GM21360 (cell line): Measurements from ENCODE around the gene DGKB.

Experiments used
- ATAC-seq: cut with Tn5 transposase; IDR thresholded peaks from one replicate; pipeline ENCODE4 v1.9.1; 2021; ENCODE audit warnings: mild to moderate bottlenecking, moderate library complexity; ENCODE audit not compliant: unreplicated experiment

The DGKB gene

DNA sequence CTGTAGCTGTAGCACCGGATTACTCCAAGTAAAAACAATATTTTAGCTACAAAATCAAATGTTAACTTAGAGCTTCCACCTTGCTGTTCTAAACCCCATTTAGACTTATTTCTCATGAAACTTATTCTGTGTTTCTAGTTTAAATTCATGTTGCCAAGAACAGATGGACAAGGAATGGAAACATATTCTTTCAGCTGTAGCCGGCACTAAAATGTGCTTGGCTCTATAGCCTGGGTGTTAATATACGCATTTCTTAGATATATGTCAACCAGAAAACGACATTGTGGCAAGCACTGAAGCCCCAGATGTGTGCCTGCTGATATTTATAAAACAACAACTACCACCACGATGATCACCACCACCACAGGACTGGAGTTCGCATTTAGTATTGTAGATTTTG, 722.8 kb downstream of the DGKB start:
- ATAC-seq, result no peak

GRCh38 chr7:14177876-14178275, 724.7 kb downstream of the DGKB start:
- no peak for ATAC-seq

- ATAC-seq, result no peak
Measured at GRCh38 chr7:14170872-14171271, 731.7 kb downstream of the DGKB start.

DNA sequence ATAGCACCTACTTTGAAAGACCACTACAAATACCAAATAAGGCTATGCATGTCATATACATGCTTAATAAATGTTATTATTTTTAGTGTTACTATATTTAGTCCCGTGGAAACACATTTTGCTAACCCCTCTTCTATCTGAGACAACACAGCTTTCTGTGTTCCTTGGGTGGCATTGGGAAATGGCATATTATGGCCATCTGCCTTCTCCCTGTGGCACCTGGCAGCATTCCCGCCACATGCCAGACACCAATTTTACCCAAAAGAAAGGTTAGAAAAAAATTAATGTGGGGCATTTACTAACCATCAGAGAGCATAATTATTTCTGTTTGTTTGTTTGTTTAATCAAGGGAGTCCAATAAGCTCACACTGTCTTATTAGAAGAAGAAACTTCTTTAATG, 744.4 kb downstream of the DGKB start:
- no peak for ATAC-seq

DNA sequence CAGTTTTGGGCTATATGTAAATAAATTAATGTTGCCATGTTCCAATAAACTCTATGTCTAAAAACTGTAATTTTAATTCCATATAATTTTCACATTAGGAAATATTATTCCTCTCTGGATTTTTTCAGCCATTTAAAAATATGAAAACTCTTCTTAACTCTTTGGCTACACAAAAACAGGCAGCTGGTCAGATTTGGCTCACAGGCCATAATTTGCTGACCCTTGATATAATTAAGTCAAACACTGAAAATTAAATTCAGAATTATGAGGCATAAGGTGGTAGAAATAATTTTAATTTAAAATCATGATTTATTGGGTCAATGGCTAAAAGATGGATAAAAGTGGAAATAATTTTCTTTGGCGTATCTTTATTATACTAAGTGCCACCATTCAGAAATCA, 746.1 kb downstream of the DGKB start:
- ATAC-seq, result no peak

DNA sequence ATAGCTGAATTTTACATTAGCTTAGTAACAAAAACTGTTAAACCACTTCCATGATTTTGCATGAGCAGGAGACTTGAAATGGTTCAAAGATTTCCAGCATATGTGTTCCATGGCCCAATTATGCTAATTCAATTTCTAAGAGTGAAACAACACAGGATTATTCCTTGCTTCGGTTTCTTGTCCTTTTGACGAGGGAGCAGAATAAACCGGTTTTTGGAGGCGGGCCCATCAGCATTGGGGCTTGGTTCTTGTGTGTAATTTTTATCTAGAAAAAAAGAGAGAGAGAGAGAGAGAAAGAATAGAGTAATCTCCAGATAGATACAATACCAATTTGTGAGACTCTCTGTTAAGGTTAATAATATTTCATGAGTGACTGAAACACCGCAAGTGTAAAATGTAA, 753.6 kb downstream of the DGKB start:
- ATAC-seq, result no peak

DNA sequence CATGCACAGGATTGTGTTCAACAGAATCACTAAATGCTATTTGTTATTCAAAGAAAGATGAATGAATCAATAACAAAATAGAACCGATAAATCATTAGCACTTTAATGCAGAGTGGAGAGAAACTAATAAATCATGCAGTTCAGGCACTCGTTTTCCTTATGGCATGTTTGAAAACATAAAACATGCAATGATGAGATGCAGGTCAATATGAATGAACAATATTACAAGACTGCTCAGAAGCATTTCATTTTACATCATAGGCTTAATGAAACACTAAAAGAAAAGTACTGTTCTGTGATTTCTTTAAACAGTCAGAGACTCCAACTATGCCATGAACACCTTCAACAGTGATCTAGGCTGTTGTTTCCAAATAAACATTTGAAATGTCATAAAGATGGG, 755.0 kb downstream of the DGKB start:
- ATAC-seq, result no peak

- ATAC-seq, result no peak
Measured at GRCh38 chr7:14144538-14144937, 758.0 kb downstream of the DGKB start.

GRCh38 chr7:14144109-14144508, 758.4 kb downstream of the DGKB start:
- ATAC-seq, result no peak

GRCh38 chr7:14137676-14138075, 764.9 kb downstream of the DGKB start:
- no peak for ATAC-seq

- no peak for ATAC-seq
Measured at GRCh38 chr7:14133752-14134151, 768.8 kb downstream of the DGKB start.

DNA sequence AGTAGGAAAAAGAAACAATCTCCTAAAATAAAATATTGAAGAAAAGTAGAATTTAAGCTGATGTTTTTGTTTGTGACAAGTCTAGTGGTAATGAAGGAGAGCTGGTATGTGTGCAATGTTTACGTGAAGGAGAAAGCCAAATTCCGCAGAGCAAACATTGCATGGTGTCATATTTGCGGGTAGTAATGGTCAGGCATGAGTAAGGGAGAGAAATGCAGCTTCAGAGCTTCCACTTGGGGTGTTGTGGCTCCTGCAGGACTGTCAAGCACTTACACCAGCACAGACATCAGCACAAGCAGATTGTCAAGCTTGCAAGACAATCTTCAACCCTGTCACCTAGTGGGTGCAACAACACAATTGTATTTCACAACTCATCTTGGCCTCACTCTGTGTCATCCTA, 776.6 kb downstream of the DGKB start:
- no peak for ATAC-seq

DNA sequence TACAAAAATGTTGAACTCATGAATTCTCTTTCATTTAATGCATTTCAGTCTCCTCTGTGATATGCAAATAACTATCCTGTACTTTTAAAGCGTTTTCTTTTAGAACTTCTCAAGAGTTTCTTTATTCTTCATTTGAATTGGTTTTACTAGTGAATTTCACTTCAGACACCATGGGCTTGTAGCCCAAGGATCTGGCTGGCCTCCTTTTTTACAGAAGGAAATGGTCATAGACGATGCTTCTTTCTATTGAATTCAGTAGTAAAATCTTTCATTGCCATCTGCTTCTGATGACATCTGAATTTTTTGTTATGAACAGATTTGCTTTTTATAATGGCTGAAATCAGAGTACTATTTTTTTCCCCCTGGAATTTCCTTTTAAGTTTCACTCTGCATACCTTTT, 777.8 kb downstream of the DGKB start:
- no peak for ATAC-seq

DNA sequence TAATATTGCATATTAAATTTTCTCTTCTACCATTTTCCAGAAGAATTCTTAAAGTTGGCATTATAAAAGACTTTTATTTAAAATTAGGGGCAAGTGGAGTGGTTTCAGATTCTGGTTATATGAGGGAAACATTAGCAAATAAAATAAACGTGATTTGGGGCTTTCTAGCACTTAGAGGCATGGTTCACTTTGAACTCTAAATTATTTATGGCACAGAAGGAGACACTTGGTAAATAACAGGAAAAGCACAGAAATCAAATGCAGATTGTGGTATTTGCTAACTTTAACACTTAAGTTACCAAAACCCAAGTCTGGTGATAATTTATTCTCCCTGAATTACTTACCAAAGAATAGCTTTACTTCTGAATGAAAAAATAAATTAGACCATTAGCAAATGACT, 778.6 kb downstream of the DGKB start:
- no peak for ATAC-seq

DNA sequence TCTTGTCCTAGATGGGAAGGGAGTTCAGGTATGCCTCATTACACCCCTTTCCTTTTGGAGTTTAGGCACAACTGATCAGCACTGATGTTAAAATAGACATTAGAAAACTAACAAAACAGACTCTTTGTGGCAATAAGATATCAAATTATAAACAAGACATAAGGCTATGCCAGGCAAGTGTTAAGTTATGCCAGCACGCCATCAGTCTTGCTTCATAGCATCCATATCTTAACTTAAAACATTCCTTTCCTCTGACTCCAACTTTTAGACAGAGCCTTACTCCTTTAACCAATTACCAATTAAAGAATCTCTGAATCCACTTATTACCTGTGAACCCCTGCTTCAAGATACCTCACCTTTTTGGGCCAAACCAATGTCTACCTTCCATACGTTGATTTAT, 786.9 kb downstream of the DGKB start:
- ATAC-seq, result no peak

DNA sequence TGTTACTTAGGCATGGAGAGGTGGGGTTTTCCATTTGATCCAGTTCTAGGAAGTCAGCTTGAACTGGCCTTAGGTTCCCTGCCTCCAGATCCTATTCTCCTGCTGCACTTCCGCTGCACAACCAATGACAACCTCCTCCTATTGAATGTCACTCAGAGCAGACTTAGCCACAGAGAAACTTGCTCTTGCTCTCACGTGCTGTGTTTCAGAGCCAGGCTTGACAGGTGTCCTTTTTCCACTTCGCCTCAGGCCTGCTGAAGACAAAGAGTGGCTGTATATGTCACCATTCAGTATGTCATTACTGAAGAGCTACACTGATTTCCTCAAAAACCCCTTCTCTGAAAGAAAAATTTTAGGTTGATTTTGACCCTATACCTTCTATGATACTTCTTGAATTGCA, 797.7 kb downstream of the DGKB start:
- no peak for ATAC-seq

GRCh38 chr7:14096159-14096558, 806.4 kb downstream of the DGKB start:
- no peak for ATAC-seq

- ATAC-seq, result no peak
Measured at GRCh38 chr7:14095233-14095950, 807.2 kb downstream of the DGKB start.
